Stomach (tissue), 4 donors: ENCODE results near the gene APBB3.

Experiments used
- CTCF ChIP-seq, 7 experiments: fragments of 450-650 bp in 4 of 7; fragments of 200-600 bp in 3 of 7; sonication (generic) in 3 of 7; IDR thresholded peaks; one replicate each; pipeline ENCODE4 v1.5.1; 2016 to 2019; ENCODE audit warnings: antibody characterized with exemption in 7 of 7, control low read depth in 2 of 7, mild to moderate bottlenecking in 1 of 7
- POLR2A ChIP-seq, 4 donors: fragments of 450-650 bp; IDR thresholded peaks; one replicate each; pipeline ENCODE4 v1.6.1; 2016; ENCODE audit warnings: antibody characterized with exemption in 4 of 4, control low read depth in 2 of 4, mild to moderate bottlenecking in 1 of 4, moderate library complexity in 1 of 4
- POLR2AphosphoS5 ChIP-seq, 3 donors: sonication (generic); formaldehyde crosslinking; IDR thresholded peaks; one replicate each; pipeline ENCODE4 v1.6.1; 2016; ENCODE audit warnings: antibody characterized with exemption in 3 of 3

DNA sequence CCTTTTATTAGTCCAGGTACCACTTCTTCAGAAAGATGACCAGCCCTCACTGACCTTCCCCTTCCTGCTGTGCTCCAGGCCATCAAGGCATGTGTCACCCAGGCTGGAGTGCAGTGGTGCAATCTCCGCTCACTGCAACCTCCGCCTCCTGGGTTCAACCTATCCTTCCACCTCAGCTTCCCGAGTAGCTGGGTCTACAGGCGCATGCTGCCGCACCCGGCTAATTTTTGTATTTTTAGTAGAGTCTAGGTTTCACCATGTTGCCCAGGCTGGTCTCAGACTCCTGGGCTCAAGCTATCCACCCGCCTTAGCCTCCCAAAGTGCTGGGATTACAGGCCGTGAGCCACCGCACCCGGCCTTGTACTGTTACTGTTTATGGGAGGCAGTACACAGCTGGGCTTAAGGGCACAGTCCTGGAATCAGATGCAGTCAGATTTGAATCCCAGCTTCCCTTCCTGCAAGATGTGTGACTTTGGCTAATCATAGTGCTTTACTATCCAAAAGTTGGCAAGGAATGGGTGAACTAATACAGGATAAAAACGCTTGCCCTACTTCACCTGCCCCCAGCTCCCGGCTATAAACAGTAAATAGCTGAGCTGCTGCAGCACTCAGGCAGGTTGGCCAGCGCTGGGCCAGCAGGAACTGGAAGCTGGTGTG is 17.4 kb downstream of the APBB3 start:
- TF ChIP-seq POLR2A (IDR thresholded peaks at IDR 0.05) = no peak
- TF ChIP-seq CTCF (IDR thresholded peaks at IDR 0.05) = no peak
- no peak for TF ChIP-seq POLR2AphosphoS5 (IDR thresholded peaks at IDR 0.05)
